SK-N-SH (cell line): ENCODE results near the gene ACTL10.
A peak's percentile ranks its signal among the peaks of the same experiment; 100 is the strongest.

Experiments used
- ELF1 ChIP-seq: IDR thresholded peaks from 2 replicates; pipeline ENCODE4 v1.4.0; 2012
- EP300 ChIP-seq, 2 experiments: IDR thresholded peaks; 2 replicates each; pipeline versions ENCODE4 v1.4.0 to v1.6.1; 2012; ENCODE audit warnings: borderline replicate concordance in 1 of 2, low read depth in 1 of 2, low read length in 1 of 2
- GABPA ChIP-seq: IDR thresholded peaks from 2 replicates; pipeline ENCODE4 v1.4.0; 2012; ENCODE audit warnings: low read depth, mild to moderate bottlenecking
- NRF1 ChIP-seq: IDR thresholded peaks from 2 replicates; pipeline ENCODE4 v1.6.1; 2012; ENCODE audit warnings: low read depth, mild to moderate bottlenecking, low read length
- POLR2AphosphoS5 ChIP-seq: IDR thresholded peaks from 2 replicates; pipeline ENCODE4 v1.6.1; 2012; ENCODE audit warnings: low read depth, low read length
- RAD21 ChIP-seq: IDR thresholded peaks from 2 replicates; pipeline ENCODE4 v1.6.1; 2012; ENCODE audit warnings: mild to moderate bottlenecking, low read length
- REST ChIP-seq: IDR thresholded peaks from 2 replicates; pipeline ENCODE4 v1.6.1; 2012; ENCODE audit warnings: mild to moderate bottlenecking, low read depth, low read length, moderate library complexity
- TCF12 ChIP-seq: IDR thresholded peaks from 2 replicates; pipeline ENCODE4 v1.4.0; 2012
- TEAD4 ChIP-seq: IDR thresholded peaks from 2 replicates; pipeline ENCODE4 v1.4.0; 2012; ENCODE audit warnings: mild to moderate bottlenecking, borderline replicate concordance; ENCODE audit not compliant: insufficient read depth
- TF ChIP-seq, protein P1 (sequence below): IDR thresholded peaks from 2 replicates; pipeline ENCODE4 v1.4.0; 2012; ENCODE audit warnings: low read depth
- TF ChIP-seq, protein P2 (sequence below): fragments of 200-600 bp; sonication (generic); IDR thresholded peaks from 2 replicates; pipeline ENCODE4 v1.6.1; 2017; ENCODE audit warnings: antibody characterized with exemption, mild to moderate bottlenecking, moderate library complexity

GRCh38 chr20:33686100-33686983 is 19.6 kb downstream of the ACTL10 start, which contains the start of gene E2F1:
- TF ChIP-seq GABPA (no peak), NRF1 (peak; percentile 70), RAD21 (no peak), TCF12 (no peak), POLR2AphosphoS5 (no peak), REST (no peak), ELF1 (no peak), EP300 (IDR thresholded peaks at IDR 0.05; ENCODE audit: borderline replicate concordance in 1 of 2, low read depth in 1 of 2, low read length in 1 of 2) (no peak), TEAD4 (no peak)
- TF ChIP-seq, protein P1, sequence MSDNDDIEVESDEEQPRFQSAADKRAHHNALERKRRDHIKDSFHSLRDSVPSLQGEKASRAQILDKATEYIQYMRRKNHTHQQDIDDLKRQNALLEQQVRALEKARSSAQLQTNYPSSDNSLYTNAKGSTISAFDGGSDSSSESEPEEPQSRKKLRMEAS = peak; percentile 93
- TF ChIP-seq, protein P2, sequence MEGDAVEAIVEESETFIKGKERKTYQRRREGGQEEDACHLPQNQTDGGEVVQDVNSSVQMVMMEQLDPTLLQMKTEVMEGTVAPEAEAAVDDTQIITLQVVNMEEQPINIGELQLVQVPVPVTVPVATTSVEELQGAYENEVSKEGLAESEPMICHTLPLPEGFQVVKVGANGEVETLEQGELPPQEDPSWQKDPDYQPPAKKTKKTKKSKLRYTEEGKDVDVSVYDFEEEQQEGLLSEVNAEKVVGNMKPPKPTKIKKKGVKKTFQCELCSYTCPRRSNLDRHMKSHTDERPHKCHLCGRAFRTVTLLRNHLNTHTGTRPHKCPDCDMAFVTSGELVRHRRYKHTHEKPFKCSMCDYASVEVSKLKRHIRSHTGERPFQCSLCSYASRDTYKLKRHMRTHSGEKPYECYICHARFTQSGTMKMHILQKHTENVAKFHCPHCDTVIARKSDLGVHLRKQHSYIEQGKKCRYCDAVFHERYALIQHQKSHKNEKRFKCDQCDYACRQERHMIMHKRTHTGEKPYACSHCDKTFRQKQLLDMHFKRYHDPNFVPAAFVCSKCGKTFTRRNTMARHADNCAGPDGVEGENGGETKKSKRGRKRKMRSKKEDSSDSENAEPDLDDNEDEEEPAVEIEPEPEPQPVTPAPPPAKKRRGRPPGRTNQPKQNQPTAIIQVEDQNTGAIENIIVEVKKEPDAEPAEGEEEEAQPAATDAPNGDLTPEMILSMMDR = peak; percentile 34
